ENCODE results near the gene ARMC8.

- TF ChIP-seq CTCF (conservative IDR thresholded peaks at IDR 0.05) (no peak), EZH2 (IDR thresholded peaks at IDR 0.05; ENCODE audit: low read depth) (no peak)
These were observed 138.9 kb downstream of the ARMC8 start for GRCh38 chr3:138325990-138326389.

Data from PC-9 (cell line).